Measurements from ENCODE around the gene RPS3A. TPM values are rescaled to one million over a fixed set of nuclear protein-coding genes. Genes with fewer than 3 reads are reported as not detected.

The RPS3A gene
- total and polyA plus RNA-seq, 2 donors: 2,643 to 2,970 TPM

DNA sequence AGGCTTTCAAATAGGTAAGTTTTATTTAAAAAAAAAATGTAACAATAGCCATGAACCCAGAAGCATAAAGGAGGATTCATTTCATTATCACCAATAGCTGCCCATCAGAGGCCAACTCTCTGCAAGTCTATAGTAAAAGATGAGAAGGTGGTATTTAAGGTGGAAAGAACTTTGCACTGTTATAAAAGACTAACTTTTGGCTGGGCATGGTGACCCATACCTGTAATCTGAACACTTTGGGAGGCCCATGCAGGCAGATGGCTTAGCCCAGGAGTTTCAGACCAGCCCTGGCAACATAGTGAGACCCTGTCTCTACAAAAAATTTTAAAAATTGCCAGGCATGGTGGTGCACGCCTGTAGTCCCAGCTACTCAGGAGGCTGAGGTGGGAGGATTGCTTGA, 43.3 kb downstream of the RPS3A start:
- no peak overlapping the region for H3K27ac ChIP-seq (ENCODE audit: low read depth)
- no peak overlapping the region for H3K4me3 ChIP-seq (ENCODE audit: low read depth, low read length)
- no peaks in the 10 kb centered on the region for H3K4me1 ChIP-seq (ENCODE audit: insufficient read depth)
- peaks cover under 1% of the 10 kb centered on the region for H3K36me3 ChIP-seq (ENCODE audit: insufficient read depth)
- DNase-seq (ENCODE audit: extremely low spot score): no peak
- WGBS: 98% methylated on average over 1 of the region's 1 CpG

- Histone ChIP-seq H3K27ac (ENCODE audit: low read depth) (no peak overlapping the region), H3K4me1 (ENCODE audit: insufficient read depth) (no peaks in the 10 kb centered on the region), H3K4me3 (ENCODE audit: low read depth, low read length) (no peak overlapping the region), H3K36me3 (ENCODE audit: insufficient read depth) (peaks cover 2% of the 10 kb centered on the region)
- DNase-seq (ENCODE audit: extremely low spot score): no peak
- WGBS: 86% methylated on average over 2 of the region's 2 CpGs
These were observed 43.7 kb downstream of the RPS3A start for GRCh38 chr4:151143162-151143561.

GRCh38 chr4:151143811-151144210, 44.4 kb downstream of the RPS3A start:
- Histone ChIP-seq H3K4me1 (ENCODE audit: insufficient read depth) (no peaks in the 10 kb centered on the region), H3K27ac (ENCODE audit: low read depth) (no peak overlapping the region), H3K4me3 (ENCODE audit: low read depth, low read length) (no peak overlapping the region), H3K36me3 (ENCODE audit: insufficient read depth) (peaks cover 2% of the 10 kb centered on the region)
- no peak for DNase-seq (ENCODE audit: extremely low spot score)
- 94% methylated on average over 3 of the region's 3 CpGs for WGBS

GRCh38 chr4:151144329-151145072, 45.1 kb downstream of the RPS3A start:
- H3K4me3 ChIP-seq (ENCODE audit: low read depth, low read length): no peak overlapping the region
- WGBS: 87% methylated on average over 5 of the region's 5 CpGs
- peaks cover 2% of the 10 kb centered on the region for H3K36me3 ChIP-seq (ENCODE audit: insufficient read depth)
- no peak for DNase-seq (ENCODE audit: extremely low spot score)
- H3K27ac ChIP-seq (ENCODE audit: low read depth): no peak overlapping the region
- H3K4me1 ChIP-seq (ENCODE audit: insufficient read depth): no peaks in the 10 kb centered on the region

DNA sequence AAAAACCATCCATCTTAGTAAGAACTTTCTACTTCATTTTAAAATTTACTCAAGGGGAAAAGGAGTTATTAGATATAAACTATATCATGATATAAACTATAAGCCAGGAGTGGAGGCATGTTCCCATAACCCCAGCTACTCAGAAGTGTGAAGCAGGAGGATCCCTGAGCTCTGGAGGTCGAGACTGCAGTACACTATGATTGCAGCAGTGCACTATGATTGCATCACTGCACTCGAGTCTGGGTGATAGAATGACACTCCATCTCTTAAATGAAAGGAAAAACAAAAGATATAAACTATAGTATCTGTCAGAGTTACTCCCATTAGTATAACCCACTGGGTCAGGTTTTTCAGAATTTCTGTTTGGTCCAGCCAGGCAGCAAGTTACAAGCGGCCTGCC, 47.6 kb downstream of the RPS3A start:
- Histone ChIP-seq H3K4me1 (ENCODE audit: insufficient read depth) (no peaks in the 10 kb centered on the region), H3K27ac (ENCODE audit: low read depth) (no peak overlapping the region), H3K36me3 (ENCODE audit: insufficient read depth) (peaks cover 2% of the 10 kb centered on the region), H3K4me3 (ENCODE audit: low read depth, low read length) (no peak overlapping the region)
- no peak for DNase-seq (ENCODE audit: extremely low spot score)
- 87% methylated on average over 3 of the region's 3 CpGs for WGBS

- H3K27ac ChIP-seq (ENCODE audit: low read depth): no peak overlapping the region
- WGBS: 75% methylated on average over 4 of the region's 4 CpGs
- no peak overlapping the region for H3K4me3 ChIP-seq (ENCODE audit: low read depth, low read length)
- DNase-seq (ENCODE audit: extremely low spot score): no peak
- H3K36me3 ChIP-seq (ENCODE audit: insufficient read depth): peaks cover 2% of the 10 kb centered on the region
- H3K4me1 ChIP-seq (ENCODE audit: insufficient read depth): no peaks in the 10 kb centered on the region
These were observed 48.8 kb downstream of the RPS3A start for GRCh38 chr4:151148261-151148660.

DNA sequence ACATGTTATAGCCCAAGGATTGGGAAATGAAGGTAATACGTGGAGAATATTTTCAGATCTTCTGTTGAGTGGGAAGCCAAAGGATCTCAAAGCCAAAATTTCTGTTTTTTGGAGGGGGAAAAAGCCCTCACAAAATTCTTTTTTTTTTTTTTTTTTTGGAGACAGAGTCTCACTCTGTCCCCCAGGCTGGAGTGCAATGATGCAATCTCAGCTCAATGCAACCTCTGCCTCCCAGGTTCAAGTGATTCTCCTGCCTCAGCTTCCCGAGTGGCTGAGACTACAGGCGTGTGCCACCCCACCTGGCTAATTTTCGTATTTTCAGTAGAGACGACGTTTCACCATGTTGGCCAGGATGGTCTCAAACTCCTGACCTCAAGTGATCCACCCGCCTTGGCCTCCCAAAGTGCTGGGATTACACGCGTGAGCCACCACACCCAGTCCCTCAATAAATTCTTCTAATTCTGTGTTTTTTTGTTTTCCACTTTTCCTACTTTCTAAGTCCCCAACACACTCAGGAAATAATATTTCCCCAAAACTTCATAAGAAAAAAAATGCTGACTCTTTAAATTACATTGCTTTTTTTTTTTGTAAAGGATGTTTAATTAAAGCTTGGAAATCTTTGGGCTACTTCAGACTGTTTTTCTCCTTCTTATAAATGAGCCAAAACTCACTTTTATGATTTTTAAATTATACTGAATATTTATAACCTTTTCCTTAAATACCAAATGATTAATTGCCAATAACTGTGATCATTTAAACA, 51.6 kb downstream of the RPS3A start:
- 90% methylated on average over 9 of the region's 9 CpGs for WGBS
- Histone ChIP-seq H3K4me1 (ENCODE audit: insufficient read depth) (no peaks in the 10 kb centered on the region), H3K4me3 (ENCODE audit: low read depth, low read length) (no peak overlapping the region), H3K36me3 (ENCODE audit: insufficient read depth) (peaks cover 2% of the 10 kb centered on the region), H3K27ac (ENCODE audit: low read depth) (no peak overlapping the region)
- no peak for DNase-seq (ENCODE audit: extremely low spot score)

DNA sequence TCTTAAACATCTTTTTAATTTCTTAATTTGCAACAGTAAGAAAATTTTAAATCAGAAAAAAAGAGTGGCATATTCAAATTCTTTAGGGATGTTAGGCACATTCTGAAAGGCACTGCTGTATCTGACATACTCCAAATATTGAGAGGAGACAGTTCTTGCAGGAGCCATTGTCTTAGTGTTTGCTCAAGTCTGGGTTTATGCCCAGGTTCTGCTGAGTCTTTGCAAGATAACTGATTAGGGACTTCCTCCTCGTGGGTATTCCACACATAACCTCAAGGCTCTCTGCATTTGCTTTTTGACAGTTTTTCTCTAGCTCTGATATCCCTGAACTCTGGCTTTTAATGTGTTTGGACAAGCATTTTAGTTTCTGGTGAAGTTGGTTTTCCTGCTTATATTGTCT, 52.6 kb downstream of the RPS3A start:
- no peak overlapping the region for H3K27ac ChIP-seq (ENCODE audit: low read depth)
- no peak for DNase-seq (ENCODE audit: extremely low spot score)
- H3K4me3 ChIP-seq (ENCODE audit: low read depth, low read length): no peak overlapping the region
- no peaks in the 10 kb centered on the region for H3K4me1 ChIP-seq (ENCODE audit: insufficient read depth)
- 8% methylated on average over 1 of the region's 1 CpG for WGBS
- H3K36me3 ChIP-seq (ENCODE audit: insufficient read depth): peaks cover 2% of the 10 kb centered on the region

DNA sequence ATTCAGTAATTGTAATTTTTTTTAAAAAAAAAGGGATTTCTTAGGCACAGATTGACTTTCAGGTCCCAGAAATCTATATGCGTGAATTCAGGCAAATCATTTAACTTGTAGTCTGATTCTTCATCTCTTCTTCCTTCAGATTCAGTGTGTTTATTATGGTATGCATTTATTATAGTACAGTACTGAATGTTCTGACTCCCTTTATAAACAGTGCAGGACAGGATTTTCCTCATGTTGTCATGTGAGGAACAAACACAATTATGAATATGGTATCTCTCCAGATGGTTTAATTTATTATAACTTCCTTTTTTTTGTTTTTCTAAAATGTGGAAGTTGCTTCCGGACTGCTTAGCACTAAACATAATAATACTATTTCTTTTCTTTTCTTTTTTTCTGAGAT, 54.2 kb downstream of the RPS3A start:
- no peak overlapping the region for H3K4me3 ChIP-seq (ENCODE audit: low read depth, low read length)
- H3K27ac ChIP-seq (ENCODE audit: low read depth): no peak overlapping the region
- WGBS: 72% methylated on average over 2 of the region's 2 CpGs
- no peaks in the 10 kb centered on the region for H3K36me3 ChIP-seq (ENCODE audit: insufficient read depth)
- H3K4me1 ChIP-seq (ENCODE audit: insufficient read depth): no peaks in the 10 kb centered on the region
- no peak for DNase-seq (ENCODE audit: extremely low spot score)

Small RNAs within 50 kb of the gene (small RNA-seq; reads per million reads assigned to genes)
- not detected for gene SNORD73A
- gene SNORD73B: 0.92 reads per million, percentile 72 among the genes with 10 or more reads in this experiment

Other genes starting within 250 kb of the RPS3A start
- gene LRBA, start 84.3 kb upstream of the RPS3A start, total RNA-seq: 92.0 TPM
- gene LRBA, start 84.3 kb upstream of the RPS3A start, polyA plus RNA-seq: 11.6 TPM
- not detected for gene PRSS48, start 177.5 kb downstream of the RPS3A start, total RNA-seq
- gene PRSS48, start 177.5 kb downstream of the RPS3A start, polyA plus RNA-seq: not detected
- gene SH3D19, start 226.0 kb downstream of the RPS3A start, total RNA-seq: 76.5 TPM
- gene SH3D19, start 226.0 kb downstream of the RPS3A start, polyA plus RNA-seq: 57.1 TPM

Measured in urinary bladder (tissue), 4 donors.